ENCODE results near the gene KANSL3. TPM values are rescaled to one million over a fixed set of nuclear protein-coding genes. Genes with fewer than 3 reads are reported as not detected.
A peak's percentile ranks its signal among the peaks of the same experiment; 100 is the strongest.
"Not testable (repeated sequence)": the region's sequence is repeated elsewhere in the genome, so short reads cannot be mapped to it uniquely, and the experiment has no call there.

Gene KANSL3
- total RNA-seq, 1 donor from 2014 or later: 57.2 TPM

- no peak for DNase-seq (ENCODE audit: low spot score)
Measured at GRCh38 chr2:96655526-96655925, 17.4 kb upstream of the KANSL3 start.

DNA sequence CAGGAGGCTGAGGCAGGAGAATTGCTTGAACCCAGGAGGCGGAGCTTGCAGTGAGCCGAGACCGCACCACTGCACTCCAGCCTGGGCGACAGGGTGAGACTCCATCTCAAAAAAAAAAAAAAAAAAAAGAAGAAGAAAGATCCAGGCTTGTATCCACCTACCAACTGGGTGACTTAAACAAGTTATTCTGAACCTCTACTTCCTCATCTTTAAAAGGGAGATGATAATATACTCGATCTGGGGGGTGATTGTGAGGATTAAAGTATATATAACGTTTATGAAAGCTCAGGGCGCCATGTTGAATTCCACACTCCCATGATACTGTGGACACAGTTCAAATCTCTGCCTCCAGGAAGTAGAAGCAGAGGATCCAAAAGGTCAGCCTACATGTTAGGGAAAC is 16.7 kb upstream of the KANSL3 start:
- DNase-seq (ENCODE audit: low spot score): not testable (repeated sequence)

DNA sequence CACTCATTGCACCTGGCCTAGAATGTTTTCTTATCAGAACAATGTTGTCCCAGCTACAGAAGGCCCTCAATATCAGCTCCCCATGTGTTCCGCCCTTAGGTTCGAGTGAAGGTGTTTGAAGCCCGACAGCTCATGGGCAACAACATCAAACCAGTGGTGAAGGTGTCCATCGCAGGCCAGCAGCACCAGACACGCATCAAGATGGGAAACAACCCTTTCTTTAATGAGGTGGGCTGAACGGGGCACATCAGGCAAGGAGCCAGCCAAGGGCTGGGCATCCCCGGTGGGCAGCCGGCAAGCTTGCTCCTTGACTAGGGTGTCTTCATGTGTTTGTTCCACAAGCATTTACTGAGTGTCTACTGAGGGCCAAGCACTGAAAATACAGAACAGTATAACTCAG is 13.7 kb upstream of the KANSL3 start:
- no peak for DNase-seq (ENCODE audit: low spot score)

- DNase-seq (ENCODE audit: low spot score): no peak
Measured at GRCh38 chr2:96649342-96649741, 11.2 kb upstream of the KANSL3 start.

DNA sequence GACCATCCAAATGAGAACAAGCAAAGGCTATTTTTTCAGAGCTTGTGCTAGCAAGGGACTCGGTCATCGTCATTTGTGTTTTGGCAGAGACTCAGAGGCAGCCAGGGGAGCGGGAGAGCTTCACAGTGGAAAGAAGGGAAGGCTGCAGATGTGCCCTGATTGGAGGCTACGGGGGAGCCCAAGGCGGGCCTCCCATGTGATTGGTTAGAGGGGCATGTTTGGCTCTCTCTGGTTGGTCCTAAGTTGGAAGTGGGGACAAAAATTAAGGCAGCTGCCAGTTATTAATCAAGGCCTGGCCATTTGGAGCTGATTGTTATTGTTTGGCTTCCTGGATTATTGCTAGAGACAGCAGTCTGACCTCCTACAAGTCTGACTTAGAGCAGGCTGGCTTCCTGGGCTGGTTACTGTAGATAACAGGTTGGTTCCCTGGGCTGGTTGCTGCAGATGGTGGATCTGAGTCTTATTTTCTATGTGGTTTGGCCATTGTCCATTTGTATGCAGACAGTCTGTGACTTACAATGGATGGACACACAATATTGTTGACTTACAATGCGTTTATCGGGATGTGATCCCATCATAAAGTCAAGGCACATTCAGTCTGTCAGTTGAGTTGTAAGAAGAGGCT is 10.3 kb upstream of the KANSL3 start:
- no peak for DNase-seq (ENCODE audit: low spot score)

- no peak for DNase-seq (ENCODE audit: low spot score)
Measured at GRCh38 chr2:96647681-96648080, 9.6 kb upstream of the KANSL3 start.

GRCh38 chr2:96642564-96643360 is 4.7 kb upstream of the KANSL3 start, which contains the start of gene FER1L5:
Gene FER1L5 (plus strand): TSS chr2:96642764. CDS start chr2:96642837, 73 bp downstream.
- DNase-seq (ENCODE audit: low spot score): peak; percentile 61

GRCh38 chr2:96637385-96638143 is 548 bp downstream of the KANSL3 start:
- peak; percentile 88 for DNase-seq (ENCODE audit: low spot score)

DNA sequence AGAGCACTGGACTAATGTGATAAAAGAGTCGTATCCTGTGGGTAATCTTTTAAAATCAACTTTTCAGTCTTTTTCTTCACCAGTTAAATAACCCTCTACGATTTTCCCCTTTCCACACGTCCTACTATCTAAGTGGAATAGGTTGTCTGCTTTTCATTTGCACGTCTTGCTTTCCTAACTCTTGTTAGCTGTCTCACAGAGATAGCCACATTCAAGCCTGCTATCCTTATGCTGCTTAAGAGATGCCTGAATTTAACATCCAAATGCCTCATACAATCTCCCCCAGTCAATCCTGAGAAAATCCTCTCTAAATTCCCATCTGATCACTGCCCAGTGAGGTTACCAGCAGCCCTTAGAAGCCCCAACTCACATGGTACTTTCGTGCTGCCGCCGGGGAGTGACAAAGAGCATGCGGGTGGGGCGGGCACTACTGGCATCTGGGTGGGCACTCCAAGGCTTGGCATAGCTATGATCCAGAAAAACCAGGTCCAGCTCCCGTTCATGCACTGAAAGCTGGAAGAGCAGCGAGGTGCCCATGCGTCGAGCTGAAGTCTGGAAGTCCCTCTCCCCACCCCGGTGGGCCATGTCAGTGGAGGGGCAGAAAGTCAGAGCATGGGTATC is 1.5 kb downstream of the KANSL3 start:
- no peak for DNase-seq (ENCODE audit: low spot score)

- no peak for DNase-seq (ENCODE audit: low spot score)
Measured at GRCh38 chr2:96633641-96634040, 4.5 kb downstream of the KANSL3 start.

DNA sequence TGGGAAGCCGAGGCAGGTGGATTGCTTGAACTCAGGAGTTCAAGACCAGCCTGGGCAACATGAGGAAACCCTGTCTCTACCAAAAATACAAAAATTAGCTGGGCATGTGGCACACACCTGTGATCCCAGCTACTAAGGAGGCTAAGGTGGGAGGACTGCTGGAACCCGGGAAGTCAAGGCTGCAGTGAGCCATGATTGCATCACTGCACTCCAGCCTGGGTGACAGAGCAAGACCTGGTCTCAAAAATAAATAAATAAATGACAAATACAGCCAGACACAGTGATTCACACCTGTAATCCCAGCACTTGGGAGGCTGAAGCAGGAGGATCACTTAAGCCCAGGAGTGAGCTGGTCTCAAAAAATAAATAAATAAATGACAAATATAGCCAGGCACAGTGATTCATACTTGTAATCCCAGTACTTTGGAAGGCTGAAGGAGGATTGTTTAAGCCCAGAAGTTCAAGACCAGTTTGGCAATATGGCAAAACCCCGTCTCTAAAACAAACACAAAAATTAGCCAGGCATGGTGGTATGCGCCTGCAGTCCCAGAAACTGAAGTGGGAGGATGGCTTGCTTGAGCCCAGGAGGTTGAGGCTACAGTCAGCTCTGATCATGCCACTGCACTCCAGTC is 6.2 kb downstream of the KANSL3 start:
- DNase-seq (ENCODE audit: low spot score): no peak

DNA sequence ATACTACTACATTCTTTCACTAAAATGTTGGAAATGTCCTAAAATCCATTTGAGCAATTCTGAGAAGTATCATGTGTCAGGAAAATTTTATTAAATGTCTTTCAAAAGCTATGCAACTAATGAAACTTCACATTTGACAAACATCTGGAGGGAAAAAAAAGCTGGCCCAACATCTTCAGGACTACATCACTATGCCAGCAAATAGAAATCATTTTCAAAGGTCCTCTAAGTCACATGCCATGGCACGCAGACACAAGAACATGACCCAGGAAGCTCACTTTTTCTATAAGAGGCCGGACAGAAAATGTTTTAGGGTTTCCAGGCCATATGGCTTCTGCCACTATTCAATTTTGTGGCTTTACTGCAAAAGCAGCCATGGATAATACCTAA is 11.6 kb downstream of the KANSL3 start:
- DNase-seq (ENCODE audit: low spot score): no peak

DNA sequence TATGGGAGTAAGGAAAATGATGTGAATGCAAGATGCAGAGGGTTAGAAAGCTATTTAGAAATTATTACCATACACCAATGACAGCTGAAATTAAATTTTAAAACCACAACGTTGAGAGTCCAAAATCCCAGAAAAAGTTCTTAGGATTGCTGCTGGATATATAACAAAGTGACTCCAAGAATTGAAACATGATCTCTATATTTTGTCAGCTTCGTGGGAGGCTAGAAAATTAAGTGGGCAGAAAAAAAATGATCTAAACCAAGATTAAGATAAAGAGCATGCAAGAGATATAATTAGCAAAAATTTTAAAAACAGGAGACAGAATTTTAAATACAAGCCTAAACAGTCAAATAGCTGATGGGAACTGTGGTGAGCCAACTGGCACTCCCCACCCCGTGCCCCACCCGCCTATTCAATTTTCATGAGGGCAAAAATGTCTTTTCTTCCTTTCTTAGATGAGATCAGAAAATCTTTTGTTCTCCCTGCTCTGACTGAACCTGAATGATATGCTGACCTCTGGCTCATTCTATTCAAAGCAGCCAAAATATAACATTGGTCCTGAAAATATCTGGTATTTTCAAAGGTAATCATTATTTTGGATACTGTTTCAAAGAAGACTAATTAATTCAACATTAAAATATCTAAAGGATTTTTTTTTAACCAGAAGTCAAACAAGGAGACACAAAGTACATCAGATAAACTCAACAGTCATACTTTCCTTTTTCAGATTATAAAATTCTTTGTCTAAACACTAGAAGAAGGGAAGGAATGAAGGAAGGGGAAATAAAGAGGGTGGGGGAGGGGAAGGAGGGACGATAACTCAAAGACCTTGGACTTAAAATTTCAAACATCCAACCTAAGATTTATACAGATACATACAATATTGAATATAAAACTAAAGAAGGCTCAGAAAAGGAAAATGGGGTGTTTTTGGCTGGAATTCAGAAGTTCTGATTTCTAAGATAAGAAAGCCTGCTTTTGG is 12.2 kb downstream of the KANSL3 start:
- no peak for DNase-seq (ENCODE audit: low spot score)

- DNase-seq (ENCODE audit: low spot score): no peak
Measured at GRCh38 chr2:96623116-96623515, 15.0 kb downstream of the KANSL3 start.

DNA sequence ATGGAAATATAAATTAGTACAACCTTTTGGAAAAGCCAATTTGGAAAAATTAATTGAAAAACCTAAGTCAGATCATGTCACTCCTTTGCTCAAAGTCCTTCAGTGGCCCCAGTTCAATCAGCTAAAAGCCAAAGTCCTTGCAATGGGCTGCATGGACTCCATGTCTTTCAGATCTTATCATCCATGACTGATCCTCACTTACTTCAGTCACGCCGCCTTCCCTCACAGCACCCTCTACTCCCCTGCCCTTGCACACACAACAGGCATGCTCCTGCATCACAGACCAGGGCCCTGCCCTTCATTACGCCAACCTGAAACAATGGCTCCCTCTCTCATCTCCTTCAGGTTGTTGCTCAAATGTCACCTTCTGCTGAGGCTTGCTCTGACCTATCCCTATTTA is 15.6 kb downstream of the KANSL3 start:
- no peak for DNase-seq (ENCODE audit: low spot score)

DNA sequence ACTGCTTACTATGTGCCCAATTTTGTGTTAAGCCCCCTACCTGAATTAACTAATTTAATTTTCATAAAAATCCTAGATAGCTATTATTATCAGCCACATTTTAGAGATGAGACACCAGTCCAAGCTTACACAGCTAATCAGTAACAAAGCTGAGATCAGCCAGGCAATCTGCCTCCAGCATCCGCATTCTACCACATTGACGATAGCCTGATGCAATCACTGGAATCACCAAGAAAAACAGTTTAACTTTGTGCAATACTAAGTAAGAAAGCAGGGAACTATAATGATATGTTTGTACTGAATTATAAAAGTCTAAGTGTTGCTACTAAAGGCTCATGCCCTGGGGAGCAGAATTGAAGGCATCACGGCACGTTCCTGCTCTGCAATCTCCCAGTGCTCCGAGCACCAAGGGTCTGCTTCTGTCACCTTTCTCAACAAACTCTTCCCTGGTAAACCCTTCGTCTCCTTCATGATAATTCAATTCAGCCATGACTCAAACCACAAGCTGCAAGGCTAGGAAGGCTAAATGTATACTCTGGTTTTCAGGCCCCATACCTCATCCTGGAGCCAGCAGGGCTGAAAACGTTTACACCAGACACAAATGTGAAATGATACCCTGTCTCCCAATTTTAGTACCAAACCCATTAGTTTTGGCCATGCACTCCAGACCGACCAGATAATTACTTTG is 19.4 kb downstream of the KANSL3 start:
- DNase-seq (ENCODE audit: low spot score): no peak

DNA sequence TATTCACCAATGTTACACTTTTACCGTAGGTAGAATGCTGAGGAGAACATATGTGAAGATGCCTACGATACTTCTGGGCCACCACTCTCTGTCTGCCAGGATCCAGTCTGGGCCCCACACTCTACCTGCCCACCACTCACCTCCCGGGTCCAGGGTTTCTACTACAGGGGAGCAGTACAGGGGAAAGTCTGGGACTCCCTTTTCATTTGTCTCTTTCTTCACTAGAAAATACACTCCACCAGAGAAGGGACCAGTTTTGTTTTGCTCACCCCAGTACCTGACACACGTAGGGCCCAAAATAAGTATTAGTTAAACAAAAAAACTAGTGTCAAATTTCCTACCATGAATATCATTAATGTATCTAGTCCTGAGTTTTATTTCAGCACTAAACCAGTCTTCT is 21.1 kb downstream of the KANSL3 start:
- no peak for DNase-seq (ENCODE audit: low spot score)

DNA sequence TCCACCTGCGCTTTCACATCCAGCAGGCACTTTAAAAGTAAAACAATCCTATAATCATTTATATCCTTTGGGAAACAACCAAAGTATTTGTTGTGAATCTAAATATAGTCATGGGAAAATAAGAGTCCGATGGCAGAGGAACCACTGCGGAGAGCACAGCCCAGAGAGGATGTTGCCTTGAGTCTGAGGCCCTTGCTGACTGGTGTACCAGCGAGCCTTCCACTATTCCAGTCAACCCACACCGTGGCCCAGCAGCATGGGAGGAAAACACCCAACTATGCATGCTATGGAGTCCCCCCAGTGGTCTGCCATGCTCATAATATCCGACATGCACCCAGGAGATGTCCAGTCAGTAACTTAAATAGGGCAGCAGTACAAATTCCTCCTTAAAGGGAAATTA is 21.6 kb downstream of the KANSL3 start:
- DNase-seq (ENCODE audit: low spot score): no peak

DNA sequence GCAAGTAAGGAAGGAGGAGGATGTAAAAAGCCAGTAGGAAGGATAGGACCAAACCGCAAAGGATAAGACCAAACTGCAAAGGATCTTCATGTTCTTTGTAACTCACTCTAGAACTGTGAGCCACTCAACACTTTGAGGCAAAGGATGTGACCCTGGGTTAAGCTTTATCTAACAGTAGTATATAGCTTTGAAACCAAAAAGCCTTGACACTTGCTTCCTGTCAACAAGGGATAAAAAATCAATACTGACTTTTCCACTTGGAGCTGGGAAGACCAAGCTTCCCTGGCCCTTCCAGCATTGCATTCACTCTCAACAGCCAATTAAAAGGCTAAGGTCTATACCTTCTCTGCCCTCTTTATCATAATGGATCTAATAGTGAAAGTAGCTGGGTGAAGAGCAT is 22.0 kb downstream of the KANSL3 start:
- DNase-seq (ENCODE audit: low spot score): no peak

Data from ureter (tissue), 1 donor.